IPS DF 4.7 (cell line): ENCODE measurements around the gene NAA40.

ENCODE experiments used
- DNase-seq: peaks from one replicate; pipeline ENCODE4 v3.0.0-alpha.2; 2013; ENCODE audit warnings: low spot score; ENCODE audit errors: extremely low read depth

The NAA40 gene

DNA sequence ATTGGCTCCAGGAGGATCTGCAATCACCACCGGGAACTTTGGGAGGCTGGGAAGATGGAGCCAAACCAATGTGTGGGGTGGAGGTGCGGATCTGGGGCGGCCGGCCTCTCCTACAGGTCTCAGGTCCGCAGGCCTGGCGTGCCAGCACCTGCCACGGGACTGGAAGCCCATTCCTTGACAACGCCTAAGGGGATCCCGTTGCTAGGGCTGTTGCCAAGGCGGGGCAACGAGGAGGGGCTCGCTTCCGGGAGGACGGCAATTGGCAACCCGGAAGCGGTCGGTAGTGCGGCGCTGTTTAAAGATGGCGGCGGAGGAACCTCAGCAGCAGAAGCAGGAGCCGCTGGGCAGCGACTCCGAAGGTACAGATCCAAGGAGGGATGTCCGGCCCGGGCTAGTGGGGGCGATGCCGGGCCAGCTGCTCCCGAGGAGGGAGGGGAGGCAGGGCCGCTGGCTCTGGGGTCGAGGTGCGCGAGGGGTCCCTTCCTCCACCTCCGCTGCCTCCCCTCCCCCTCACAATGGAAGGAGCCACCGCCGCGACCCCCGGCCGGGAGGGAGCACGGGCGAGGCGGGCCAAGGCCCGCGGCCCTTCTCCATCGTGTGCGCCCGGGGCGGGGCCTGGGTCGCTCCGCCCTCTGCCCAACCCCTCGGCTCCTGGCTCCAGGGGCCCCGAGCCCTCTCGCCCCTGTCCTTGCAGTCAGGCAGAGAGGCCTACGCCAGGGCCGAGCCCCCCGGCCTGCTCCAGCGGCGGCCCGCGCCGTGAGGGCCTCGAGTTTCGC, 47.5 kb downstream of the NAA40 start, which contains the start of gene OTUB1:
Gene OTUB1, plus strand, starts transcription at position 283 of the 776 bp plus-strand sequence. Its CDS starts 19 bp downstream, at position 302.
- no peak for DNase-seq

DNA sequence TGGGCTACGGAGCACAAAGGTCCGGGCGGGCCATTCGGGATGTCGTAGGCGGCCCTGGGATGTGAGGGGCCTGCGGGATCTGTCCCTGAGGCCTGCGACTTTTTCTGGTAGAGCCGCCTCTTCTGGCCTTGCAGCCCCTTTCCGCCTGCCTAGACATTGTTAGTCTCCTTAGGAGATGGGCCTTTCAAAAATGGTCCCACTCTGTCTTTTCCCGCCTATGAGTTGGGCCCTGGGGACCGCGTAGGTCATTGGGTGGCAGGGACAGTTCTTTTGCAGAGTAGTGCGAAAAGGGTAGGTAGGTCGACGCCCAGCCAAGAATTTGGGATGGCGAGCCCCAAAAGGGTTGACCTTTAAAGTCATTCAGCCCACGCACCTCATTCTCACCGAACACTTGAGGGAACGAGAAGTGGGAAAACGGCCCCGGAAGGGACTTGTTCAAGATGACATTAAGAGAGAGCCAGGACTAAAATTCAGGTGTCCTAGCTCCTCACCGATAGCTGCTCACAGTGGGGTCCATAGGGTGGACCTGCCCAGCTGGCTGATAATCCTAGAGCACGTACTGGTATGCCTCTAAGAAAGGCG, 48.2 kb downstream of the NAA40 start:
- DNase-seq = no peak

GRCh38 chr11:63991558-63991957, 52.8 kb downstream of the NAA40 start:
- no peak for DNase-seq

DNA sequence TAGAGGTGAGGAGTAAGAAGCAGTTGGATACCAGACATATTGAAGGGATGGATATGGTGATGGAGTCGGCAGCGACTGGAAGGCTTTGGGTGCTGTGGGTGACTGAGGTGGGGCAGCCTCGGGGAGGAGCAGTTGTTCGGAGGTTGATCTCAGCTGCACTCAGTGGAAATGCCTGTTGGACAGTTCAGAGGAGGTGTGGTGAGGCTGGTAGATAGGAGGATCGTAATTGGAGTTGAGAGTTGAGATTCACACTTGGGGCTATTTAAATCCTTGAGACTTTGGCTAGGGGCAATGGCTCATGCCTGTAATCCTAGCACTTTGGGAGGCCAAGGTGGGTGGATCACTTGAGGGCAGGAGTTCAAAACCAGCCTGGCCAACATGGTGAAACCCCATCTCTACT, 54.3 kb downstream of the NAA40 start:
- DNase-seq = no peak

GRCh38 chr11:63993993-63994392, 55.2 kb downstream of the NAA40 start:
- DNase-seq = no peak

DNA sequence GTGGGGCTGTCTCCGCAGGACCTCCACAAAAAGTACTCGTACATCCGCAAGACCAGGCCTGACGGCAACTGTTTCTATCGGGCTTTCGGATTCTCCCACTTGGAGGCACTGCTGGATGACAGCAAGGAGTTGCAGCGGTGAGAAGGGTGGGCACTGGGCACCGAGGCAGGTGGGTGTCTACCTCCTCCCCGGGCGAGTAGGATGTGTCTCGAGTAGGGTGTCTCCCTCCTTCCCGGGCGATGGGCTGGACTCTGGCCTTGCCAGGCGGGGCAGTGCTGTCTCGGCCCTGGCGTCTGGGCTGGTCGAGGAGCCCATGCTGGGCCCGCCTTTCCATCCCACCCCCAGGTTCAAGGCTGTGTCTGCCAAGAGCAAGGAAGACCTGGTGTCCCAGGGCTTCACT, 57.7 kb downstream of the NAA40 start:
- no peak for DNase-seq

DNA sequence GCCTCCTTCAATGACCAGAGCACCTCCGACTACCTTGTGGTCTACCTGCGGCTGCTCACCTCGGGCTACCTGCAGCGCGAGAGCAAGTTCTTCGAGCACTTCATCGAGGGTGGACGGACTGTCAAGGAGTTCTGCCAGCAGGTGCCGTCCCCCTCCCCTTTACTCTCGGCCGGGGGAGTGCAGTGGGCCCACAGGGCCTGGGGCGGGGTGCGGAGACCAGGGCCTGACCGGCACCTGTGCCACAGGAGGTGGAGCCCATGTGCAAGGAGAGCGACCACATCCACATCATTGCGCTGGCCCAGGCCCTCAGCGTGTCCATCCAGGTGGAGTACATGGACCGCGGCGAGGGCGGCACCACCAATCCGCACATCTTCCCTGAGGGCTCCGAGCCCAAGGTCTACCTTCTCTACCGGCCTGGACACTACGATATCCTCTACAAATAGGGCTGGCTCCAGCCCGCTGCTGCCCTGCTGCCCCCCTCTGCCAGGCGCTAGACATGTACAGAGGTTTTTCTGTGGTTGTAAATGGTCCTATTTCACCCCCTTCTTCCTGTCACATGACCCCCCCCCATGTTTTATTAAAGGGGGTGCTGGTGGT, 58.4 kb downstream of the NAA40 start:
- DNase-seq = no peak

GRCh38 chr11:63997801-63998337, 59.1 kb downstream of the NAA40 start:
- DNase-seq = no peak

DNA sequence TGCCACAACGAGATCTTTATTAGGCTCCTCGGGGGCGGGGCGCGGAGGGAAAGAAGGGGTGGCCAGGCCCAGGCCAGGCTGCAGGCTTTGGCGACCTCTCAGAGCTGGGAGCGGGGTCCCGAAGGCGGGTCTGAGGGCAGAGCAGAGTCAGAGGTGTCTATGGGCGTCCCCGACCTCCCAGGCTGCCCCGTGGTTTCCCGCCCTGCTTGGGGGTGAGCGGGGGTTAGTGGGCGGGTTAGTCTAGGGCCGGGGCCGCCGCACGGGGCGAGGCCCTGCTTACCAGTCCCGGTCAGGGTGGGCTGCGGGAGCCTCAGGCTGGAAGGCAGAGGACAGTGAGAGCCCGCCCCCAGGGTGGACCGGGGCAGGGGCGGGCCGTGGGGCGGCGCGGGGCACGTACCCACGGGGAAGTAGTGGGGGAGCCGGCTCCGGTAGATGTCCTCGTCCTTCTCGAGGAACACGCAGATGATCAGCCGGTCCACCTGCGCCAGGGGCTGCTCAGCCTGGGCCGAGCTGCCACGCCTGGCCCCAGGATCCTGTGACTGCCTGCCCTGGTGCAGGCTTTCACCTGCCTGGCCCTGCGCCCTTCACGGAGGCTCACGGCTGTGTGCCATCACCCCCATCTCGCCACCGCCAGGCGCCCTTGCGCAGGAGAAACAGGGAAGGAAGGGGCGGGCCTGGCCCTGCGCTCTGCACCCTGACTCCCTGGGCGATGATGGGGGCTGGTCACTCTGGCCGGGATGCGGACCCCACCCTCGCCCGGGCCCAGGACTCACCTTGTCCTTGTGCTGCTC, 60.0 kb downstream of the NAA40 start:
- no peak for DNase-seq

- no peak for DNase-seq
Measured at GRCh38 chr11:63999349-64000025, 60.7 kb downstream of the NAA40 start.

GRCh38 chr11:64000026-64000739, 61.4 kb downstream of the NAA40 start:
- no peak for DNase-seq

GRCh38 chr11:64000740-64001483, 62.1 kb downstream of the NAA40 start:
- no peak for DNase-seq

DNA sequence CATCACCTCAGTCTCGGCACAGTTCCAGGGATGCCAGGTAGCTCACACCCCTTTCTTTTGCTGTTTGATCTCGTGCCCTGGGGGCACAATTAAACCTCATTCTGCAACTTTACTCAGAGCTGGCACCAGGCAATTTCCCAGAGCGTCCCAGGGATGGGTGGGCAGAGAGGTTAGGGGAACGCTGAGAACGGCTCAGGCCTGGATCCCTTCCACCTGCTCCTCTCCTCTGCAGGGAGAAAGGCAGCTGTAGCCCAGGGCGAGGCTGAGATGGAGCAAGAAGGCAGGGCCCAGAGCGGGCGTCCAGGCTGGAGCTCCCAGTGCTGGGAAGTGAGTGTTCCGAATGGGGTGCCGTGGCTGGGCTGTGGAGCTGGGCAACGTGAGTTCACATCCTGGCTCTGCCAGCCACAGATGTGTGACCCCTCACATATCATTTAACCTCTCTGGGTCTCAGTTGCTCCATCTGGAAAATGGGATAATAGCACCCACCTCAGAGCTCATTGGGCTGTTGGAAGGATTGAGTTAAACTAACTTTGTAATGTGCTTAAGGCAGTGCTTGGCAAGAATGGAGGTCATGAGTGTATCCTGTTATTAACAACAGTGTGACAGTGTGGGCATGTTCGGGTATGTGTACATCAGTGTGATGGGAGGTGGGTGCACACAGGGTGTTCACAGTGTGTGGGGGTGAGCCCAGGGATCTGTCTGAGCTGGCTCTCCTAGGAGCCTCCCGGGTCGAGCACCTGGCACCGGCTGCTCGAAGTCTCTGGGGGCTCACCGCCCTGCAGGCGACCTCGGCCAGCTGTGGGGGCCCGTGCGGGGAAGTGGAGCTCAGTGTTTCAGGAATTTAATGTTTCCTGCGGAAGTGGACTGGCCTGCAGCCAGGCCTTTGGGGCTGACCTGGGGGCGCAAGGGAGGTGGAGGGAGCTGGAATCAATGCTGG, 63.0 kb downstream of the NAA40 start:
- no peak for DNase-seq

DNA sequence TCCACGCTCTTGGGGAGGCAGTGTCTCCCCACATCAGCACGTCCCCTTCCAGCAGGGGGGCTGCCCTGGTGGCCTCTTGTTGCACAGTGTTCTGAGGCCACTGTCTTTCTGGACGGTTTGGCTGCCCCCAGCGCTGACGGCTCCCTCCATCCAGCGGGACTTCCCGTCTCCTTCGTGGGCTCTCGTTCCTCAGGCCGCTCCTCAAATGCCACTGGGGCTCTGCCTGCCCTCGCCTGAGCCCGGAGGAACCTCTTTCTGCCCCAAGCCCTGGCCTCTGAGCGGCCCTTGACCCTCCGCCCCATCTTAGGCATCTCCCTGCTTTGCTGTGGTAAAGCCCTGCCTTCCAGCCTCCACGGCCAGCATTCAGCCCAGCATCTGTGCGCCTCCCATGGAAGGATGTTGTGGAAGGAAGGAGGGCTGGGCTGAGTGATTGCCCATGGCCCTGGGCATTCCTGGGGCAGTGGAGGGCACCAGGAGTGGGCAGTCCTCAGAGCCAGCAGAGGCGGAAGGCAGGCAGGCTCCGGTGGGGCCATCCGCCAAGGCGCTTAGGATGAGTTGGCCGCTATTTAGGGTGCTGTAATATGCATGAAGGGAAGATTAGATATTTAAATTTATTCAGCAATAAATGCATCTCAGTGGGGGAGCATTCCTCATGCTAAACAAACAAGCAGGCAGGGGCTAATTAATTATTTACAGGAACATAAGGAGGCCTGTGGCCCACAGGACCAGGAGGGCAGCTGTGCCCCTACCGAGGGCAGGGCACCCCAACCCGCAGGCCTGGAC, 65.2 kb downstream of the NAA40 start:
- no peak for DNase-seq

DNA sequence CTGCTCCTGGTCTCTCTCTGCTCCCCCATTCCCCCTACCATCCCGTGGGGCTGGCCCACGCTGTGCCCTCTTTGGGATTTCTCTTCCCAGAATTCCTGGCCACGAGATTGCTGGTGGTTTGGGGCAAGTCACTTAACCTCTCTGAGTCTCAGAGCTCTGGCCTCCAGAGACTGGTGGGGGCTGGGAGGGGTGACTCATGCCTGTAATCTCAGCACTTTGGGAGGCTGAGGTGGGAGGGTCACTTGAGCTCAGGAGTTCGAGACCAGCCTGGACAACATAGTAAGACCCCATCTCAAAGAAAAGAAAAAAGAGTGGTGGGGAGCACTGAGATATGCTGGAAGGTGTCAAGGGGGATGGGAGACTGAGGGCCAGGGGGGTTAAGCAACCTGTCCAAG, 65.8 kb downstream of the NAA40 start:
- no peak for DNase-seq

DNA sequence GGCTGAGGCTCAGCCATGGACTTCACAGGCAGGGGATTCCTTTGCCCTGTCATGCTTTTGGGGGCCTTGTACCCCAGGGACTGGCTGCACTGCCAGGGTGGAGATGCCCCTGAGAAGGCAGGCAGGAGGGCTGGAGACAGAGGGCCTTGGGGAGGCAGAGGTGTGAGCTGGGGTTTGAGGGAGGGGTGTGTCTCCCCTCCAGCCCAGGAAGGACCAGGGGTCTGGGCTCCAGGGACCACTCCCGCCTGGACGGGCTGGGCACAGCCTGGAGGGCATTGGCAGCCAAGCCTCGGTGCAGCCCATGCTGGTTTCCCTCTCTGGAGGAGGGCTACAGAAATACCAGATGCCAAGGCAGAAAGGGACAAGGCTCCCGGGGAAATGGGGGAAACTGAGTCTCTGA, 66.9 kb downstream of the NAA40 start:
- DNase-seq = no peak

DNA sequence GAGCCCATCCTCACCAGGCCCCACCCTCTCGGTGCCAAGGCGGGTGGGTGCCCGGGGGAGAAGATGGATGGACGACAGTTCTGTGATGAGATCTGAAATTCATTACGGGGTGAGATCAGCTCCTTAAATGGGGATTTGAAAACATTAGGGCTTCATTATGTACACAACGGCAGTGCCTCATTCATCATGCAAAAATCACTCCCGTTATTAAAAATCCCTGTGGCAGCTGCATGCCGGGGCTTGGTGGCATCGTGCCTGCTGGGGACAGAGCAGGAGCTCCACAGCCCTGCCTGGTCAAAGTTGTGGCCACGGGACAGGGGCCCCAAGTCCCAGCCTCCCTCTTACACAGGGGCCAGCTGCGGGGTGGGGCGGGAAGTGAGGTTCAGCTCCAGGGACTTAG, 67.6 kb downstream of the NAA40 start:
- DNase-seq = no peak
